ENCODE data around the gene ROCK2. TPM values are rescaled to one million over a fixed set of nuclear protein-coding genes. Genes with fewer than 3 reads are reported as not detected.

The ROCK2 gene
- total and polyA plus RNA-seq, 2 of the 13 experiments (the other 11 are each of a cell fraction or from before 2014, with no cell fraction given) = 38.1 to 119 TPM

GRCh38 chr2:11355194-11356053 is 11.0 kb upstream of the ROCK2 start (continued):
- TF ChIP-seq FOXO4 (CRISPR knock-in tag; conservative IDR thresholded peaks at IDR 0.05) (no peak), ZNF720 (CRISPR knock-in tag; IDR thresholded peaks at IDR 0.05) (no peak), RCOR2 (CRISPR knock-in tag; IDR thresholded peaks at IDR 0.05) (no peak), AHDC1 (CRISPR knock-in tag; IDR thresholded peaks at IDR 0.05; ENCODE audit: borderline replicate concordance) (no peak), NFKB2 (CRISPR knock-in tag; IDR thresholded peaks at IDR 0.05; ENCODE audit: borderline replicate concordance) (no peak), ZNF503 (CRISPR knock-in tag; IDR thresholded peaks at IDR 0.05) (no peak), GATAD2A (CRISPR knock-in tag; IDR thresholded peaks at IDR 0.05) (peak; percentile 76; the same call in 1 of the 2 replicates), BCL3 (CRISPR knock-in tag; IDR thresholded peaks at IDR 0.05) (no peak), RNF2 (conservative IDR thresholded peaks at IDR 0.05; ENCODE audit: low read depth) (no peak), POLR2A (IDR thresholded peaks at IDR 0.05; ENCODE audit: insufficient read depth in 1 of 2, low read depth in 2 of 2, low read length in 2 of 2) (peak in 1 of 2 experiments; percentile 65; a peak in 2 of 4 replicates), ZNF180 (CRISPR knock-in tag; IDR thresholded peaks at IDR 0.05; ENCODE audit: borderline replicate concordance, low read depth) (no peak), KLF13 (CRISPR knock-in tag; IDR thresholded peaks at IDR 0.05) (no peak), TCF7L2 (IDR thresholded peaks at IDR 0.05; ENCODE audit: low read depth, low read length) (no peak; the same call in 1 of the 2 replicates), MATR3 (CRISPR knock-in tag; IDR thresholded peaks at IDR 0.05) (no peak), SP2 (CRISPR knock-in tag; IDR thresholded peaks at IDR 0.05) (no peak), SRSF1 (optimal IDR thresholded peaks at IDR 0.05; ENCODE audit: low read depth, low read length) (peak; percentile 47), ZBTB14 (CRISPR knock-in tag; IDR thresholded peaks at IDR 0.05) (no peak), MAFF (IDR thresholded peaks at IDR 0.05; ENCODE audit: low read depth, low read length) (no peak), ZNF101 (CRISPR knock-in tag; IDR thresholded peaks at IDR 0.05; ENCODE audit: borderline replicate concordance, low read depth) (no peak)

Measured in HepG2 (cell line).